Kidney (tissue), 14 donors: ENCODE results near the gene TTLL9. TPM values are rescaled to one million over a fixed set of nuclear protein-coding genes. Genes with fewer than 3 reads are reported as not detected.

Experiments
- DNase-seq, 5 donors: peaks; one replicate each; pipeline ENCODE4 v3.0.0-alpha.2; 2013 to 2020
- FAIRE-seq: peaks from 2 replicates; lab custom pipeline; 2012; peaks lifted over from hg19 to GRCh38; lab: Jason Lieb, UNC
- H3K27ac ChIP-seq, 2 donors: one replicate each; pipeline ENCODE4 v1.7.0; 2013; ENCODE audit warnings: low read depth in 2 of 2, low read length in 2 of 2, inconsistent platforms in 1 of 2
- H3K27me3 ChIP-seq: one replicate; pipeline ENCODE4 v1.7.1; 2013; ENCODE audit warnings: low read length, inconsistent platforms; ENCODE audit not compliant: control insufficient read depth, insufficient read depth
- H3K36me3 ChIP-seq, 3 donors: one replicate each; pipeline versions ENCODE4 v1.7.0 to v1.7.1; 2013; ENCODE audit warnings: low read length in 3 of 3, control low read depth in 1 of 3, inconsistent platforms in 1 of 3; ENCODE audit not compliant: insufficient read depth in 3 of 3, control insufficient read depth in 2 of 3
- H3K4me1 ChIP-seq, 3 donors: one replicate each; pipeline versions ENCODE4 v1.7.0 to v1.7.1; 2013; ENCODE audit warnings: low read length in 3 of 3, inconsistent platforms in 1 of 3, low read depth in 1 of 3; ENCODE audit not compliant: control insufficient read depth in 2 of 3, insufficient read depth in 2 of 3
- H3K4me3 ChIP-seq, 3 donors: one replicate each; pipeline versions ENCODE4 v1.7.0 to v1.8.1; 2013; ENCODE audit warnings: low read length in 3 of 3, control low read depth in 1 of 3, inconsistent platforms in 1 of 3
- H3K9ac ChIP-seq, 3 donors: one replicate each; pipeline versions ENCODE4 v1.7.0 to v1.7.1; 2013; ENCODE audit warnings: low read length in 3 of 3, control low read depth in 1 of 3, inconsistent platforms in 1 of 3
- H3K9me3 ChIP-seq, 3 donors: one replicate each; pipeline versions ENCODE4 v1.7.0 to v1.7.1; 2013; ENCODE audit warnings: low read length in 3 of 3, control low read depth in 1 of 3, inconsistent platforms in 1 of 3; ENCODE audit not compliant: control insufficient read depth in 2 of 3, insufficient read depth in 1 of 3
- CTCF ChIP-seq: IDR thresholded peaks from 3 replicates; pipeline ENCODE4 v1.5.1; 2012; ENCODE audit warnings: mild to moderate bottlenecking, moderate library complexity, borderline replicate concordance; ENCODE audit not compliant: insufficient read depth; ENCODE audit errors: extremely low read depth
- intact Hi-C: fragments of 100-400 bp; cut with DNase I; formaldehyde crosslinking; loops from one replicate; pipeline ENCODE4 v1.11.1; 2022
- polyA plus RNA-seq: library from polyadenylated mRNA; stranded (reverse); fragments of 350-450 nt; fragmentation: Illumina TruSeq; extraction: RNeasy Lipid Tissue Mini Kit (QIAGEN cat#74804); gene quantifications from one replicate; pipeline ENCODE4 v1.2.3, GENCODE V29; 2014; ENCODE audit warnings: low read depth, low replicate concordance; ENCODE audit not compliant: insufficient read depth
- total RNA-seq: library from RNA; stranded (reverse); fragmentation: NEBNext Ultra II Directional; extraction: Animal tissue kit (Norgen Biotek cat#: 25700); gene quantifications from one replicate; pipeline ENCODE4 v1.2.1, GENCODE V29; 2021
- donor health status: control.
- donor health status: control.
- donor health status: control.
- donor health status: control.
- donor health status: control.
- donor health status: DM: yes; HTN: yes; CAD: no.
- donor health status: Normal renal cell carcinoma (clear cell type).

The TTLL9 gene
- total and polyA plus RNA-seq, 2 donors from 2014 or later = 0.82 to 1.9 TPM

GRCh38 chr20:31922588-31922987 lies 52.2 kb downstream of the TTLL9 start:
- no peaks in the 10 kb centered on the region for H3K36me3 ChIP-seq
- no peaks in the 10 kb centered on the region for H3K9me3 ChIP-seq
- FAIRE-seq (no peak), DNase-seq (no peak)
- H3K27ac ChIP-seq = no peak overlapping the region
- intact Hi-C loops = no loop called here
- H3K9ac ChIP-seq = no peak overlapping the region
- no peaks in the 10 kb centered on the region for H3K27me3 ChIP-seq
- no peak for TF ChIP-seq CTCF
- no peak overlapping the region for H3K4me3 ChIP-seq
- H3K4me1 ChIP-seq = no peaks in the 10 kb centered on the region

- Histone ChIP-seq H3K9me3 (no peaks in the 10 kb centered on the region), H3K27me3 (no peaks in the 10 kb centered on the region), H3K36me3 (no peaks in the 10 kb centered on the region), H3K4me3 (no peak overlapping the region), H3K9ac (no peak overlapping the region), H3K4me1 (no peaks in the 10 kb centered on the region), H3K27ac (no peak overlapping the region)
- DNase-seq (peak; percentile 35 to 67 (median 60)), FAIRE-seq (no peak)
- intact Hi-C loops = no loop called here
- TF ChIP-seq CTCF = no peak
Measured at GRCh38 chr20:31923388-31924331, 53.2 kb downstream of the TTLL9 start.

GRCh38 chr20:31924561-31924960 lies 54.1 kb downstream of the TTLL9 start:
- intact Hi-C loops = no loop called here
- H3K9me3 ChIP-seq = no peaks in the 10 kb centered on the region
- TF ChIP-seq CTCF = no peak
- H3K27me3 ChIP-seq = no peaks in the 10 kb centered on the region
- H3K27ac ChIP-seq = no peak overlapping the region
- H3K9ac ChIP-seq = no peak overlapping the region
- H3K4me3 ChIP-seq = no peak overlapping the region
- FAIRE-seq = no peak
- H3K36me3 ChIP-seq = no peaks in the 10 kb centered on the region
- no peaks in the 10 kb centered on the region for H3K4me1 ChIP-seq
- no peak for DNase-seq
